Fibroblast of the aortic adventitia (primary cell): ENCODE results near the gene PRDM12. TPM values are rescaled to one million over a fixed set of nuclear protein-coding genes. Genes with fewer than 3 reads are reported as not detected.

ENCODE experiments used
- DNase-seq: peaks from one replicate; pipeline ENCODE4 v3.0.0-alpha.2; 2010; ENCODE audit warnings: low read depth
- H3K4me3 ChIP-seq: 2 replicates; pipeline ENCODE4 v1.5.1; 2011; ENCODE audit warnings: low read depth, mild to moderate bottlenecking, control low read depth, low read length, moderate library complexity
- CTCF ChIP-seq: IDR thresholded peaks from 2 replicates; pipeline ENCODE4 v1.5.1; 2011; ENCODE audit warnings: mild to moderate bottlenecking, low read length, control low read depth, inconsistent platforms; ENCODE audit not compliant: insufficient read depth
- total RNA-seq: library from RNA; depleted of rRNA; stranded (reverse); fragments of >200 nt; gene quantifications from 2 replicates; pipeline ENCODE4 v1.2.3, GENCODE V29; 2012; ENCODE audit warnings: low replicate concordance

Gene PRDM12
- total RNA-seq, 1 donor, result not detected

DNA sequence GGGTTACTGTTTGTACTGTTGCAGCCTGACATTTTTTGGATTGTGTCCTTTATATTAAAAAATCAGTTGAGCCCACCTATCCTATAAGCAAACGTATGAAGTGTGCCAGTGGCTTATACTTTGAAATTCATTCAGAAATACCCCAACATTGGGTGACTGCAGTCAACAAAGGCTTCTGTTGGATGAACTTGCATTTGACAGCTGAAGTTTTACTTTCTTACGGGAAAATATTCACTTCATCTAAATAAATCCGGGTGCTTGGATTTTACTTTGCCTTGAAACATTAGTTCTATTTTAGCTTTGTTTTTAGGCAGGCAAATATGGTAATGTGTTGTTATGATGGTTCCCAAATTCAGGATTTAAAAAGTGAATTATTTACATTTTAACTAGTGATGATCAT lies 50.9 kb downstream of the PRDM12 start:
- no peak for TF ChIP-seq CTCF
- H3K4me3 ChIP-seq, result peak overlapping the region; percentile 83
- no peak for DNase-seq

DNA sequence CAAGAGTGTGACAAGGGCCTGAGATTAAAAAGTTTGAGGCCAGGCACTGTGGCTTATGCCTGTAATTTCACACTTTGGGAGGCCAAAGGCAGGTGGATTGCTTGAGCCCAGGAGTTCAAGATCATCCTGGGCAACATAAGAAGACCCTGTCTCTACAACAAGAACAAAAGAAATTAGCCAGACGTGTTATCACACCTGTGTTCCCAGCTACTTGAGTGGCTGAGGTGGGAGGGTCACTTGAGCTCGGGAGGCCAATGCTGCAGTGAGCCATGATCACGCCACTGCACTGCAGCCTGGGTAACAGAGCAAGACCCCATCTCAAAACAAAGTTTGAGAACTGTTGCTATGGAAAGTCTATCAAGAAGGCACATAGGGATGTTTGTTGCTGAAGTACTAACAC lies 54.2 kb downstream of the PRDM12 start:
- no peak for DNase-seq
- H3K4me3 ChIP-seq, result no peak overlapping the region
- TF ChIP-seq CTCF, result no peak

DNA sequence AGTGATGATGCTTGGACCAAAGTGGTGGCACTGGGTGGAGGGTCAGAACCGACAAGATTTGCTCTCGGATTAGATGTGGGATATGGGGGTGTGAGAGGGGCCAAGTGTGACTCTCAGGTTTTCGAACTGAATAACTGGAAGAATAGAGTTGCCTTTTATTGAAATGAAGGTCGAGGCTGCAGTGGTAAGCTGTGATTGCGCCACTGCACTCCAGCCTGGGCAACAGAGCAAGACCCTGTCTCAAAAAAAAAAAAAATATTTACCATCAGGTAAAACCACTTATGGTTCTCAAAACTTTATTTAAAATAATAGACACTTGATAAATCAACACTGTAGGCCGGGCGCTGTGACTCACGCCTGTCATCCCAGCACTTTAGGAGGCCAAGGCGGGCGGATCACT lies 56.4 kb downstream of the PRDM12 start:
- TF ChIP-seq CTCF, result no peak
- DNase-seq, result no peak
- no peak overlapping the region for H3K4me3 ChIP-seq

- TF ChIP-seq CTCF, result no peak
- H3K4me3 ChIP-seq, result no peak overlapping the region
- peak; percentile 44 for DNase-seq
Measured at GRCh38 chr9:130728721-130729120, 64.3 kb downstream of the PRDM12 start.

GRCh38 chr9:130729145-130729544 lies 64.8 kb downstream of the PRDM12 start:
- H3K4me3 ChIP-seq, result no peak overlapping the region
- no peak for DNase-seq
- no peak for TF ChIP-seq CTCF

DNA sequence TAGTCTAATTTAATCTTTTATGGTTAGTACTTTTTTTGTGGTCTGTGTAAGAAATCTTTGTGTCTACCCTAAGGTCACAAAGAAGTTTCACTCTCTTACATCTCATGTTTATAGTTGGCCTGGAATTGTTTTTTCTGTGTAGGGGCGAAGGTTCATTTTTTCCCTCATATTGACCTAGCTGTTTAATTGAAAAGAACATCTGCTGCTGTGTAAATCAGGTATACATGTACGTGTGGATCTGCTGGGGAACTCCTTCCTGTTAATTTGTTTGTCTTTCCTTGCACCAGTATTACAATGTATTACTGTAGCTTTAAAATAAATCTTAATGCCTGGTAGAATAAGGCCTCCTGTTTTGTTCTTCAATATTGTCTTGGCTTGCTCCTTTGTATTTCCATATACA lies 67.0 kb downstream of the PRDM12 start:
- no peak for DNase-seq
- H3K4me3 ChIP-seq, result no peak overlapping the region
- no peak for TF ChIP-seq CTCF

GRCh38 chr9:130732136-130732535 lies 67.7 kb downstream of the PRDM12 start:
- no peak for DNase-seq
- TF ChIP-seq CTCF, result no peak
- H3K4me3 ChIP-seq, result no peak overlapping the region
